ENCODE data around the gene EPHB1.

GRCh38 chr3:135135445-135135844, 340.4 kb downstream of the EPHB1 start:
- no peak for TF ChIP-seq POLR2AphosphoS5 (IDR thresholded peaks at IDR 0.05; ENCODE audit: insufficient read depth, low read depth, low read length)
- TF ChIP-seq EZH2 (IDR thresholded peaks at IDR 0.05; ENCODE audit: borderline replicate concordance, low read depth, low read length, severe bottlenecking): no peak
- no peak for TF ChIP-seq CTCF (IDR thresholded peaks at IDR 0.05; ENCODE audit: extremely low read depth in 1 of 2, insufficient read depth in 1 of 2, low read depth in 1 of 2, low read length in 2 of 2)
- no peak for TF ChIP-seq POLR2A (IDR thresholded peaks at IDR 0.05; ENCODE audit: low read depth, low read length)
- TF ChIP-seq, protein P1, sequence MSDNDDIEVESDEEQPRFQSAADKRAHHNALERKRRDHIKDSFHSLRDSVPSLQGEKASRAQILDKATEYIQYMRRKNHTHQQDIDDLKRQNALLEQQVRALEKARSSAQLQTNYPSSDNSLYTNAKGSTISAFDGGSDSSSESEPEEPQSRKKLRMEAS (IDR thresholded peaks at IDR 0.05; ENCODE audit: insufficient read depth, insufficient read length): no peak
- no peak for TF ChIP-seq MYC (IDR thresholded peaks at IDR 0.05; ENCODE audit: low read depth, low read length)
